Cardiac fibroblast (primary cell): ENCODE results near the gene MEI1.
A peak's percentile ranks its signal among the peaks of the same experiment; 100 is the strongest.

Source experiments
- DNase-seq, 2 donors: peaks; one replicate each; pipeline versions ENCODE4 v3.0.0 to v3.0.0-alpha.2; 2010; ENCODE audit warnings: low read depth in 2 of 2
- H3K4me3 ChIP-seq, 2 donors: replicated peaks in 1 of 2; 1 replicate in 1 of 2; 2 replicates in 1 of 2; pipeline ENCODE4 v1.5.1; 2011; ENCODE audit warnings: low read depth in 2 of 2, low read length in 2 of 2, mild to moderate bottlenecking in 2 of 2, moderate library complexity in 1 of 2
- TF ChIP-seq, protein P1 (sequence below): IDR thresholded peaks from one replicate; pipeline ENCODE4 v1.5.1; 2011; ENCODE audit warnings: low read depth, mild to moderate bottlenecking, low read length, inconsistent platforms

MEI1 gene

GRCh38 chr22:41780746-41781505, 81.6 kb downstream of the MEI1 start:
- TF ChIP-seq, protein P1, sequence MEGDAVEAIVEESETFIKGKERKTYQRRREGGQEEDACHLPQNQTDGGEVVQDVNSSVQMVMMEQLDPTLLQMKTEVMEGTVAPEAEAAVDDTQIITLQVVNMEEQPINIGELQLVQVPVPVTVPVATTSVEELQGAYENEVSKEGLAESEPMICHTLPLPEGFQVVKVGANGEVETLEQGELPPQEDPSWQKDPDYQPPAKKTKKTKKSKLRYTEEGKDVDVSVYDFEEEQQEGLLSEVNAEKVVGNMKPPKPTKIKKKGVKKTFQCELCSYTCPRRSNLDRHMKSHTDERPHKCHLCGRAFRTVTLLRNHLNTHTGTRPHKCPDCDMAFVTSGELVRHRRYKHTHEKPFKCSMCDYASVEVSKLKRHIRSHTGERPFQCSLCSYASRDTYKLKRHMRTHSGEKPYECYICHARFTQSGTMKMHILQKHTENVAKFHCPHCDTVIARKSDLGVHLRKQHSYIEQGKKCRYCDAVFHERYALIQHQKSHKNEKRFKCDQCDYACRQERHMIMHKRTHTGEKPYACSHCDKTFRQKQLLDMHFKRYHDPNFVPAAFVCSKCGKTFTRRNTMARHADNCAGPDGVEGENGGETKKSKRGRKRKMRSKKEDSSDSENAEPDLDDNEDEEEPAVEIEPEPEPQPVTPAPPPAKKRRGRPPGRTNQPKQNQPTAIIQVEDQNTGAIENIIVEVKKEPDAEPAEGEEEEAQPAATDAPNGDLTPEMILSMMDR: no peak
- no peak overlapping the region for H3K4me3 ChIP-seq
- peak; percentile 79 to 81 for DNase-seq

DNA sequence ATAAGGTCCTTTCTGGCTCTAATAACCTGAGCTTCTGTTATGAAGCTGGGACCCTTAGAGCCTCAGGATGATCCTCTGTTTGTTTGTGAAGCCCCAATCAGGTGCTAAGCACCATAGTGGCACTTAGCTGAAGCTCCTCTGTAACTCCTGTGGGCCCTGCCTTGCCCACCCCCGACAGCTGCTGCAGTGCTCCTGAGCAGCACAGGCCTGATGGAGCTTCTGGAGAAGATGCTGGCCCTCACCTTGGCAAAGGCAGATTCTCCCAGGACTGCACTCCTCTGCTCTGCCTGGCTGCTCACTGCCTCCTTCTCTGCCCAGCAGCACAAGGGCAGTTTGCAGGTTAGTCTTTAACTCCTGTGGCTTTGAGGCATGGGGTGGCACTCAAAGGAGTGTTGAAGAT, 82.2 kb downstream of the MEI1 start:
- TF ChIP-seq, protein P1: no peak
- DNase-seq: no peak
- no peak overlapping the region for H3K4me3 ChIP-seq

DNA sequence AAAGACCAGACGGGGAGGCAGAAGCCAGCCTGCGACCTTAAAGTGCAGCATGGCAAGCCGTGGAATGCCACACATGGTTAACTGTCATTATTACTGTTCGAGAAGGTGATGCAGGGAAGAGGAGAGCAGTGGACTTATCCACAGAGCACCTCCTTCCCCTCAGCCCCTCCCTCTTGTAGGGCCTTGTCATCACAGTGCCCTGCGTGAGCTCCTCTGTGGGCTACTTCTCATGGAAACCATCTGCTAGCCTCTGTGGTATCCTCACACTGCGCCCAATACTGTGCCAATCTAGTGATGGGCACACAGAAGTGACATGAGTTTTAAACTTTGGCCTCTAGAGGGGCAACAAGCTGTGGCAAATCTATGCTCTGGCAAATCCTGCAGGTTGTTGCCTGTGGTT, 83.0 kb downstream of the MEI1 start:
- TF ChIP-seq, protein P1: no peak
- DNase-seq: no peak
- no peak overlapping the region for H3K4me3 ChIP-seq

DNA sequence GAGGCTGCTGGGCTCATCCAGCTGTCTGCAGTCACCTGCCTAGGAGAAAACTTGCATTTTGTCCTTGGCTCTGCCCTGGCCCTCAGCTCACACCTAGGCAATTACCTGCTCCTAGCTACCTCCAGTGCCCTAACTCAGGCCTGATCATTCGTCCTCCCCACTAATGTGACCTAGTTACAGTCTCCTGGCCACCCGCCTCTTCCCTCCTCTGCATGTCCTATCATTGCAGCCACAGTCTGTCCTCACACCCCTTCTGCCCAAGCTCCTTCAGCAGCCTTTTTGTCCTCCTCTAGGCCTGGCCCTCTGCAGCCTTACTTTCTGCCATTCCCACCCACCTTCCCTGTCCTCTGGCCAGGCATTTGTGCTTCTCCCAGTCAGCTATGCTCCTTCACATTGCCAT, 83.4 kb downstream of the MEI1 start:
- no peak overlapping the region for H3K4me3 ChIP-seq
- no peak for DNase-seq
- TF ChIP-seq, protein P1: no peak

DNA sequence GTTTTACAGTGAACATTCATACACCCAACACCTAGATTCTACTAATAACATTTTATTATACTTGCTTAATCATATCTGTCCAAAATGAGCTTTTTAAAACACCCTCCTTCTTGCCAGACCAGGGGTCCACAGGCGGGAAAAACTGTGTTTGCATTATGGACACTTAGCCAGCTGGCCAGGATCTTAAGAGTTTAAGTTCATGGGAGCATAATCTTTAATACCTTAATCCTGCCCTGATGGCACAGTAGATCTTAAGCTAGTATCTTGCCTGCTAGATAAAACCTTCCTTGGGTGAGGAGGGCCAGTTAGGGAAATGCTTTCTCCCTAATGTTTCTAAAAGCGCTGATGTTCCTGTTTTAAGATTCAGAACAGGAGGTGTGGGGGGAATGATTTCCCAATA, 88.0 kb downstream of the MEI1 start:
- no peak overlapping the region for H3K4me3 ChIP-seq
- TF ChIP-seq, protein P1: no peak
- no peak for DNase-seq

DNA sequence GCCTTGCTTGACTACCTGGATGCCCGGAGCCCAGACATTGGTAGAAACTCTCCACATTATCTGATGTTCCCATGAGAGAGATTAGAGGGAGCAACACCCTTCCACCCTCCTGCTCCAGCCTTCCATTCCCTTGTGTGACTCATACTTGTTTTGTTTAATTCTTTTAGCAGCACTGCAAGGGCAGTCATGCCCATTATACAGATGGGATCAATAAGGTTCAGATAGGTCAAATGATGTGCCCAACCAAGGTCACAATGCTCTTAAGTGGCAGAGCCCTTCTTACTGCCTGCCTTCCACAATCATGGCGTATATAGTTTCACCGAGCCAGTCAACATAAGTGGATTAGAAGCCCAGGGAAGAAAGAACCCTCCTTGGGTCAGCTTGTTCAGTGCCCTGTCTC, 94.6 kb downstream of the MEI1 start:
- TF ChIP-seq, protein P1: no peak
- DNase-seq: no peak
- no peak overlapping the region for H3K4me3 ChIP-seq

GRCh38 chr22:41798736-41799135, 99.4 kb downstream of the MEI1 start:
- TF ChIP-seq, protein P1: no peak
- DNase-seq: no peak
- no peak overlapping the region for H3K4me3 ChIP-seq
